ENCODE measurements around the gene CAPRIN1.
A peak's percentile ranks its signal among the peaks of the same experiment; 100 is the strongest.
"Not testable (repeated sequence)": the region's sequence is repeated elsewhere in the genome, so short reads cannot be mapped to it uniquely, and the experiment has no call there.

Gene CAPRIN1

GRCh38 chr11:34064291-34064690 is 12.8 kb downstream of the CAPRIN1 start:
- Histone ChIP-seq H3K36me3 (replicated peaks) (peaks cover 14% of the 10 kb centered on the region), H3K27me3 (replicated peaks) (no peaks in the 10 kb centered on the region), H3K27ac (no peak overlapping the region), H3K4me3 (ENCODE audit: low read depth, low read length) (no peak overlapping the region)
- in situ Hi-C loops (cut with HindIII; ENCODE audit: low pct_ligation_motif_present, low sequenced_read_pairs), result no loop called here
- no peak for DNase-seq
- no peak for TF ChIP-seq CTCF (IDR thresholded peaks at IDR 0.05; ENCODE audit: low read depth, low read length, missing control alignments)

GRCh38 chr11:34065505-34066203 is 14.1 kb downstream of the CAPRIN1 start:
- peaks cover 12% of the 10 kb centered on the region for H3K36me3 ChIP-seq (replicated peaks)
- in situ Hi-C loops (cut with HindIII; ENCODE audit: low pct_ligation_motif_present, low sequenced_read_pairs), result no loop called here
- H3K27me3 ChIP-seq (replicated peaks), result no peaks in the 10 kb centered on the region
- no peak overlapping the region for H3K4me3 ChIP-seq (ENCODE audit: low read depth, low read length)
- TF ChIP-seq CTCF (IDR thresholded peaks at IDR 0.05; ENCODE audit: low read depth, low read length, missing control alignments), result peak; percentile 53
- no peak overlapping the region for H3K27ac ChIP-seq
- DNase-seq, result no peak

- in situ Hi-C loops (cut with HindIII; ENCODE audit: low pct_ligation_motif_present, low sequenced_read_pairs); DNase-seq: not testable (repeated sequence)
These were observed 15.2 kb downstream of the CAPRIN1 start for GRCh38 chr11:34066766-34067165.

GRCh38 chr11:34067383-34068065 is 16.0 kb downstream of the CAPRIN1 start:
- peaks cover 9% of the 10 kb centered on the region for H3K36me3 ChIP-seq (replicated peaks)
- no peaks in the 10 kb centered on the region for H3K27me3 ChIP-seq (replicated peaks)
- no peak overlapping the region for H3K27ac ChIP-seq
- no peak for DNase-seq
- no peak for TF ChIP-seq CTCF (IDR thresholded peaks at IDR 0.05; ENCODE audit: low read depth, low read length, missing control alignments)
- H3K4me3 ChIP-seq (ENCODE audit: low read depth, low read length), result no peak overlapping the region
- in situ Hi-C loops (cut with HindIII; ENCODE audit: low pct_ligation_motif_present, low sequenced_read_pairs), result no loop called here

More at GRCh38 chr11:34066766-34067165, 15.2 kb downstream of the CAPRIN1 start:
- H3K27me3 ChIP-seq (replicated peaks); H3K4me3 ChIP-seq (ENCODE audit: low read depth, low read length); H3K27ac ChIP-seq; H3K36me3 ChIP-seq (replicated peaks): not testable (repeated sequence)

GRCh38 chr11:34068111-34068510 is 16.6 kb downstream of the CAPRIN1 start:
- H3K27ac ChIP-seq, result no peak overlapping the region
- TF ChIP-seq CTCF (IDR thresholded peaks at IDR 0.05; ENCODE audit: low read depth, low read length, missing control alignments), result no peak
- in situ Hi-C loops (cut with HindIII; ENCODE audit: low pct_ligation_motif_present, low sequenced_read_pairs), result no loop called here
- H3K36me3 ChIP-seq (replicated peaks), result peaks cover 15% of the 10 kb centered on the region
- no peaks in the 10 kb centered on the region for H3K27me3 ChIP-seq (replicated peaks)
- peak; percentile 55 for DNase-seq
- H3K4me3 ChIP-seq (ENCODE audit: low read depth, low read length), result no peak overlapping the region

GRCh38 chr11:34071306-34071705 is 19.8 kb downstream of the CAPRIN1 start:
- not testable (repeated sequence) for H3K4me3 ChIP-seq (ENCODE audit: low read depth, low read length); H3K27ac ChIP-seq
- H3K36me3 ChIP-seq (replicated peaks), result peaks cover 27% of the 10 kb centered on the region

More at GRCh38 chr11:34071306-34071705, 19.8 kb downstream of the CAPRIN1 start:
- in situ Hi-C loops (cut with HindIII; ENCODE audit: low pct_ligation_motif_present, low sequenced_read_pairs); DNase-seq; H3K27me3 ChIP-seq (replicated peaks): not testable (repeated sequence)
